Measurements from ENCODE around the gene SEMA7A.

DNA sequence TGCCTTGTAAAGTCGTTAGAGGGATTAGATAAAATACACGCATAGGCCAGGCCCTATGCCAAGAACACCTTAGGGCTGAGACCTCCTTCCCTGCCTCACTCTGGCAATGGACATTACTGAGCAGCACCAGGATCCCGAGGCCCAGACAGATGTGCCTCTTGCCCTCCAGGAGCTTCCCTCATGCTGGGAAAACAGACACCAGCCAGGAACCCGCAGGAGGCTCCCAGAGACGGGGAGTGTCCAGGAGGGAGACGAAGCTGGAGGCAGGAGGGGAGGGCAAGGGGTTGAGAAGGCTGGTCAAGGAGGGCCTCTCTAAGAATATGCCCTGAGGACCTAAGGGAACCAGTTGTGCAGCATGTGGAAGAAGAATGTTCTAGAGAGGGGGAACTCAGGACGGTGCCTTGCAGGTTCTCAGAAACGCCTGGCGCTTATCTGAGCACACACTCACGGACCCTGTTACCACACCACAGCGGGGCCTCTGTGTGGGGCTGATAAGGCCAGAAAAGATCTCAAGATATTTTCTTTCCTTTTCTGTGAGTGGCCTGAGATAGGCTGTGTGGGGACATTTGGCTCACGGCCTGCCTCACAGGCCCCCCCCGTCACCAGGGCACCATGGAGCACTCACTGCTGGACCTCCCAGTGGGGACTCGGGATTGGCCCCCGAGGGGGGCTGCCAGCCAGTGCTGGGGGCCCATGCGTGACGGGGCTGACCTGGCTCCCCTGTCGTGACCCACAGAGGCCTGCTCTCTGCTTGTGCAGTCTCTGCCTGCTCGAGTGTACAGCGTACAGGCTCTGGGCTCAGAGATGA is 44.3 kb downstream of the SEMA7A start:
- TF ChIP-seq, protein P1, sequence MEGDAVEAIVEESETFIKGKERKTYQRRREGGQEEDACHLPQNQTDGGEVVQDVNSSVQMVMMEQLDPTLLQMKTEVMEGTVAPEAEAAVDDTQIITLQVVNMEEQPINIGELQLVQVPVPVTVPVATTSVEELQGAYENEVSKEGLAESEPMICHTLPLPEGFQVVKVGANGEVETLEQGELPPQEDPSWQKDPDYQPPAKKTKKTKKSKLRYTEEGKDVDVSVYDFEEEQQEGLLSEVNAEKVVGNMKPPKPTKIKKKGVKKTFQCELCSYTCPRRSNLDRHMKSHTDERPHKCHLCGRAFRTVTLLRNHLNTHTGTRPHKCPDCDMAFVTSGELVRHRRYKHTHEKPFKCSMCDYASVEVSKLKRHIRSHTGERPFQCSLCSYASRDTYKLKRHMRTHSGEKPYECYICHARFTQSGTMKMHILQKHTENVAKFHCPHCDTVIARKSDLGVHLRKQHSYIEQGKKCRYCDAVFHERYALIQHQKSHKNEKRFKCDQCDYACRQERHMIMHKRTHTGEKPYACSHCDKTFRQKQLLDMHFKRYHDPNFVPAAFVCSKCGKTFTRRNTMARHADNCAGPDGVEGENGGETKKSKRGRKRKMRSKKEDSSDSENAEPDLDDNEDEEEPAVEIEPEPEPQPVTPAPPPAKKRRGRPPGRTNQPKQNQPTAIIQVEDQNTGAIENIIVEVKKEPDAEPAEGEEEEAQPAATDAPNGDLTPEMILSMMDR (IDR thresholded peaks at IDR 0.05): no peak
- TF ChIP-seq POLR2A (IDR thresholded peaks at IDR 0.05) (no peak), EP300 (IDR thresholded peaks at IDR 0.05) (no peak)
